ENCODE results near the gene ELK4. TPM values are rescaled to one million over a fixed set of nuclear protein-coding genes. Genes with fewer than 3 reads are reported as not detected.

ELK4 gene
- total and polyA plus RNA-seq, 2 of the 8 experiments (the other 6 are each of a cell fraction or from before 2014, with no cell fraction given): 2.9 to 26.3 TPM

- Histone ChIP-seq H3K14ac (ENCODE audit: insufficient read length) (no peak overlapping the region), H3K4me3 (ENCODE audit: extremely low read depth in 1 of 4, insufficient read depth in 2 of 4, low read depth in 3 of 4, low read length in 4 of 4) (no peak overlapping the region), H2BK120ac (replicated peaks; ENCODE audit: low read depth, low read length) (no peak overlapping the region), H3K23ac (ENCODE audit: insufficient read length) (no peak overlapping the region), H3K9me3 (ENCODE audit: insufficient read depth in 2 of 2, low read depth in 1 of 2, low read length in 1 of 2) (no peaks in the 10 kb centered on the region), H4K8ac (ENCODE audit: extremely low read depth, insufficient read depth, low read length) (no peak overlapping the region), H4K20me1 (replicated peaks in 1 of 2; ENCODE audit: control insufficient read depth in 1 of 2, insufficient read depth in 2 of 2, low read length in 2 of 2) (peaks cover 1 to 4% of the 10 kb centered on the region in 2 experiments), H3K79me1 (ENCODE audit: low read depth, low read length) (peaks cover 7% of the 10 kb centered on the region; the same call in 1 of the 2 replicates), H3K23me2 (ENCODE audit: low read depth, low read length) (no peaks in the 10 kb centered on the region), H3K27me3 (replicated peaks in 1 of 4; ENCODE audit: control insufficient read depth in 3 of 4, extremely low read depth in 1 of 4, insufficient read depth in 3 of 4, low read length in 3 of 4) (no peaks in the 10 kb centered on the region), H3K4me1 (replicated peaks in 1 of 4; ENCODE audit: control insufficient read depth in 3 of 4, insufficient read depth in 4 of 4, low read length in 3 of 4) (peaks cover 0 to 15% (median 8%) of the 10 kb centered on the region in 4 experiments; a peak in 5 of 7 replicates), H2AK5ac (ENCODE audit: low read depth, low read length) (no peak overlapping the region), H3K9ac (replicated peaks in 1 of 4; ENCODE audit: extremely low read depth in 1 of 4, low read depth in 3 of 4, low read length in 3 of 4) (no peak overlapping the region), H4K5ac (ENCODE audit: insufficient read length, low read depth, low read length) (no peak overlapping the region), H3K56ac (replicated peaks; ENCODE audit: insufficient read length, low read depth, low read length) (no peak overlapping the region), H2BK15ac (ENCODE audit: low read length) (no peak overlapping the region), H3K18ac (ENCODE audit: extremely low read depth, low read length) (no peak overlapping the region), H3K4ac (replicated peaks; ENCODE audit: insufficient read length, low read depth, low read length) (no peak overlapping the region), H2BK20ac (ENCODE audit: low read length) (no peak overlapping the region), H3K79me2 (ENCODE audit: control insufficient read depth in 1 of 2, insufficient read depth in 2 of 2, low read length in 2 of 2) (peaks cover 0 to 9% of the 10 kb centered on the region in 2 experiments; a peak in 1 of 4 replicates), H3K27ac (ENCODE audit: low read depth, low read length) (no peak overlapping the region), H3K4me2 (ENCODE audit: insufficient read depth in 1 of 2, low read depth in 2 of 2, low read length in 2 of 2) (no peak overlapping the region), H2AFZ (ENCODE audit: low read length) (no peak overlapping the region), H3K36me3 (ENCODE audit: control insufficient read depth in 2 of 4, insufficient read depth in 4 of 4, low read length in 3 of 4) (peaks cover 2 to 13% (median 7%) of the 10 kb centered on the region in 4 experiments; a peak in 6 of 8 replicates), H2BK5ac (ENCODE audit: low read depth, low read length) (no peak overlapping the region), H2BK12ac (ENCODE audit: low read depth, low read length) (no peak overlapping the region), H4K91ac (replicated peaks; ENCODE audit: insufficient read length, low read length) (no peak overlapping the region)
- POLR2A ChIA-PET (ENCODE audit: partially characterized antibody): interaction anchor here (1.2 to 19.3 kb wide), 8 partner anchors 8 to 88 kb away, joined by 3 to 241 read pairs (median 6); partner anchors contain the start of genes ELK4 and SLC45A3
- DNase-seq (ENCODE audit: low read depth in 1 of 2, low spot score in 2 of 2): peak in 1 of 2 experiments; percentile 51
- CTCF ChIA-PET (ENCODE audit: partially characterized antibody): interaction anchor here (1.3 to 18.5 kb wide), 11 partner anchors 12 to 327 kb away, joined by 3 to 856 read pairs (median 32); partner anchors contain the start of genes ELK4 and SLC45A3
- no peak for FAIRE-seq
- WGBS, 2 experiments (ENCODE audit: extremely low coverage in 1 of 2, insufficient coverage in 1 of 2, insufficient read length in 1 of 2, insufficient replicate concordance in 2 of 2, low coverage in 1 of 2, low lambda C conversion rate in 2 of 2, missing lambda C conversion rate in 1 of 2): 80% methylated on average over 16 of the region's 16 CpGs; no CpG with 5 or more reads in 1 of the 2 experiments
- TF ChIP-seq MAX (IDR thresholded peaks at IDR 0.05) (no peak), MAFK (IDR thresholded peaks at IDR 0.05; ENCODE audit: low read depth, low read length) (no peak), BCL11A (IDR thresholded peaks at IDR 0.05; ENCODE audit: low read depth in 2 of 2, low read length in 2 of 2) (no peak), POU5F1 (IDR thresholded peaks at IDR 0.05; ENCODE audit: low read depth, low read length) (no peak), FOSL1 (IDR thresholded peaks at IDR 0.05; ENCODE audit: insufficient read depth, low read depth, low read length) (no peak), RNF2 (IDR thresholded peaks at IDR 0.05; ENCODE audit: borderline replicate concordance, low read depth, low read length, missing control alignments, poor library complexity, severe bottlenecking) (no peak), SRF (IDR thresholded peaks at IDR 0.05; ENCODE audit: low read depth, low read length) (no peak), CREB1 (IDR thresholded peaks at IDR 0.05) (no peak), SIRT6 (IDR thresholded peaks at IDR 0.05; ENCODE audit: low read length) (no peak), KDM4A (IDR thresholded peaks at IDR 0.05; ENCODE audit: low read depth, low read length, severe bottlenecking) (no peak), RAD21 (IDR thresholded peaks at IDR 0.05 in 1 of 2, conservative IDR thresholded peaks at IDR 0.05 in 1 of 2; ENCODE audit: low read depth in 2 of 2, low read length in 2 of 2) (no peak), BRCA1 (IDR thresholded peaks at IDR 0.05; ENCODE audit: low read depth, low read length) (no peak)
These were observed 29.8 kb upstream of the ELK4 start for GRCh38 chr1:205661429-205662134.
